ENCODE data around the gene TPD52L1. TPM values are rescaled to one million over a fixed set of nuclear protein-coding genes. Genes with fewer than 3 reads are reported as not detected.
"Not testable (repeated sequence)": the region's sequence is repeated elsewhere in the genome, so short reads cannot be mapped to it uniquely, and the experiment has no call there.

Gene TPD52L1
- total RNA-seq, 4 donors from 2014 or later: 22.2 to 77.6 (median 37.7) TPM

- no peaks in the 10 kb centered on the region for H3K36me3 ChIP-seq
- no peaks in the 10 kb centered on the region for H3K27me3 ChIP-seq
- no peaks in the 10 kb centered on the region for H3K4me1 ChIP-seq
- H3K27ac ChIP-seq: no peak overlapping the region
- intact Hi-C loops (cut with DNase I; ENCODE audit: low total_unique reads): no loop called here
- no peak for TF ChIP-seq CTCF (IDR thresholded peaks at IDR 0.05)
- TF ChIP-seq POLR2A (IDR thresholded peaks at IDR 0.05): no peak
- H3K9me3 ChIP-seq: no peaks in the 10 kb centered on the region
- H3K4me3 ChIP-seq: no peak overlapping the region
- DNase-seq: no peak
These were observed 4.2 kb downstream of the TPD52L1 start for GRCh38 chr6:125157725-125158124.

GRCh38 chr6:125163339-125163738 is 9.8 kb downstream of the TPD52L1 start:
- H3K36me3 ChIP-seq; H3K4me1 ChIP-seq; H3K27me3 ChIP-seq; H3K9me3 ChIP-seq; intact Hi-C loops (cut with DNase I; ENCODE audit: low total_unique reads); H3K27ac ChIP-seq; DNase-seq; H3K4me3 ChIP-seq: not testable (repeated sequence)

GRCh38 chr6:125163811-125164210 is 10.2 kb downstream of the TPD52L1 start:
- no peak for DNase-seq
- H3K36me3 ChIP-seq: no peaks in the 10 kb centered on the region
- no peak overlapping the region for H3K27ac ChIP-seq
- H3K4me3 ChIP-seq: no peak overlapping the region
- no peaks in the 10 kb centered on the region for H3K9me3 ChIP-seq
- intact Hi-C loops (cut with DNase I; ENCODE audit: low total_unique reads): no loop called here
- no peaks in the 10 kb centered on the region for H3K27me3 ChIP-seq
- TF ChIP-seq CTCF (IDR thresholded peaks at IDR 0.05) (no peak), POLR2A (IDR thresholded peaks at IDR 0.05) (no peak)
- H3K4me1 ChIP-seq: no peaks in the 10 kb centered on the region

GRCh38 chr6:125164696-125165095 is 11.1 kb downstream of the TPD52L1 start:
- intact Hi-C loops (cut with DNase I; ENCODE audit: low total_unique reads): no loop called here
- H3K9me3 ChIP-seq: no peaks in the 10 kb centered on the region
- H3K27ac ChIP-seq: no peak overlapping the region
- DNase-seq: no peak
- no peaks in the 10 kb centered on the region for H3K36me3 ChIP-seq
- no peak overlapping the region for H3K4me3 ChIP-seq
- no peaks in the 10 kb centered on the region for H3K27me3 ChIP-seq
- no peak for TF ChIP-seq CTCF (IDR thresholded peaks at IDR 0.05)
- no peak for TF ChIP-seq POLR2A (IDR thresholded peaks at IDR 0.05)
- no peaks in the 10 kb centered on the region for H3K4me1 ChIP-seq

- Histone ChIP-seq H3K36me3 (no peaks in the 10 kb centered on the region), H3K9me3 (no peaks in the 10 kb centered on the region), H3K4me3 (no peak overlapping the region), H3K27me3 (no peaks in the 10 kb centered on the region), H3K4me1 (no peaks in the 10 kb centered on the region), H3K27ac (no peak overlapping the region)
- no peak for DNase-seq
- intact Hi-C loops (cut with DNase I; ENCODE audit: low total_unique reads): no loop called here
- no peak for TF ChIP-seq CTCF (IDR thresholded peaks at IDR 0.05)
- no peak for TF ChIP-seq POLR2A (IDR thresholded peaks at IDR 0.05)
These were observed 11.7 kb downstream of the TPD52L1 start for GRCh38 chr6:125165256-125165655.

- Histone ChIP-seq H3K27me3 (no peaks in the 10 kb centered on the region), H3K27ac (no peak overlapping the region), H3K4me1 (no peaks in the 10 kb centered on the region), H3K9me3 (no peaks in the 10 kb centered on the region), H3K36me3 (no peaks in the 10 kb centered on the region), H3K4me3 (no peak overlapping the region)
- no peak for DNase-seq
- TF ChIP-seq CTCF (IDR thresholded peaks at IDR 0.05) (no peak), POLR2A (IDR thresholded peaks at IDR 0.05) (no peak)
- intact Hi-C loops (cut with DNase I; ENCODE audit: low total_unique reads): no loop called here
These were observed 12.2 kb downstream of the TPD52L1 start for GRCh38 chr6:125165776-125166175.

Data from uterus (tissue), 4 donors.